GM23338 (cell line): Measurements from ENCODE around the gene RELN. TPM values are rescaled to one million over a fixed set of nuclear protein-coding genes. Genes with fewer than 3 reads are reported as not detected.

Experiments used
- ATAC-seq: fragments of 200-7000 bp; cut with Tn5 transposase; 3 replicates; pipeline ENCODE4 v1.9.1; 2020
- DNase-seq: peaks from one replicate; pipeline ENCODE4 v3.0.0-alpha.2; 2015; ENCODE audit warnings: low spot score
- H2AFZ ChIP-seq: fragments of 200-600 bp; sonication (generic); 2 replicates; pipeline ENCODE4 v1.8.0; 2016; ENCODE audit warnings: antibody characterized with exemption, mild to moderate bottlenecking, moderate library complexity
- H3F3A ChIP-seq: fragments of 200-600 bp; sonication (generic); replicated peaks from 2 replicates; pipeline ENCODE4 v1.8.0; 2017; ENCODE audit warnings: antibody characterized with exemption, mixed run types, low read depth
- H3K27ac ChIP-seq: fragments of 200-600 bp; sonication (generic); 2 replicates; pipeline ENCODE4 v1.6.1; 2016; ENCODE audit warnings: low read depth
- H3K27me3 ChIP-seq: fragments of 200-600 bp; sonication (generic); 2 replicates; pipeline ENCODE4 v1.8.0; 2016; ENCODE audit warnings: mild to moderate bottlenecking, mixed run types, moderate library complexity; ENCODE audit not compliant: insufficient read depth
- H3K36me3 ChIP-seq: fragments of 200-600 bp; sonication (generic); 2 replicates; pipeline ENCODE4 v1.8.0; 2016; ENCODE audit warnings: mild to moderate bottlenecking; ENCODE audit not compliant: insufficient read depth
- H3K4me1 ChIP-seq: fragments of 200-600 bp; sonication (generic); 2 replicates; pipeline ENCODE4 v1.8.0; 2016; ENCODE audit warnings: mild to moderate bottlenecking, moderate library complexity; ENCODE audit not compliant: insufficient read depth
- H3K4me2 ChIP-seq: fragments of 200-600 bp; sonication (generic); 2 replicates; pipeline ENCODE4 v1.7.1; 2017; ENCODE audit warnings: mixed run types
- H3K4me3 ChIP-seq: fragments of 200-600 bp; sonication (generic); 2 replicates; pipeline ENCODE4 v1.6.1; 2016; ENCODE audit warnings: mixed run types
- H3K79me2 ChIP-seq: fragments of 200-600 bp; sonication (generic); replicated peaks from 2 replicates; pipeline ENCODE4 v1.8.0; 2017; ENCODE audit warnings: mild to moderate bottlenecking; ENCODE audit not compliant: insufficient read depth
- H3K9me2 ChIP-seq: fragments of 200-600 bp; sonication (generic); 2 replicates; pipeline ENCODE4 v1.8.0; 2017; ENCODE audit not compliant: insufficient read depth
- H4K20me1 ChIP-seq: fragments of 200-600 bp; sonication (generic); replicated peaks from 2 replicates; pipeline ENCODE4 v1.8.0; 2017; ENCODE audit warnings: mild to moderate bottlenecking; ENCODE audit not compliant: insufficient read depth
- H3K27ac Mint-ChIP-seq: 2 replicates; pipeline ENCODE4 v1.8.0; 2020; ENCODE audit warnings: inconsistent platforms, mild to moderate bottlenecking, moderate library complexity, mixed read lengths
- H3K27me3 Mint-ChIP-seq: 3 replicates; pipeline ENCODE4 v1.8.0; 2022; ENCODE audit warnings: low read depth, mild to moderate bottlenecking, moderate library complexity, mixed read lengths, inconsistent platforms; ENCODE audit not compliant: insufficient read depth, poor library complexity
- H3K36me3 Mint-ChIP-seq: 3 replicates; pipeline ENCODE4 v1.8.0; 2021; ENCODE audit warnings: low read depth, mild to moderate bottlenecking, inconsistent platforms, moderate library complexity, mixed read lengths
- H3K4me1 Mint-ChIP-seq: 3 replicates; pipeline ENCODE4 v1.8.0; 2020; ENCODE audit warnings: mild to moderate bottlenecking, inconsistent platforms, mixed read lengths
- H3K4me3 Mint-ChIP-seq: 3 replicates; pipeline ENCODE4 v1.8.0; 2021; ENCODE audit warnings: moderate library complexity, mild to moderate bottlenecking, inconsistent platforms, mixed read lengths
- H3K9me3 Mint-ChIP-seq: 3 replicates; pipeline ENCODE4 v1.8.0; 2020; ENCODE audit warnings: moderate library complexity, mild to moderate bottlenecking, inconsistent platforms, mixed read lengths
- CTCF ChIP-seq, 2 experiments: fragments of 200-600 bp in 1 of 2; sonication (generic) in 1 of 2; conservative IDR thresholded peaks; 2 replicates each; pipeline versions ENCODE4 v1.5.1 to v1.6.1; 2016 to 2017; ENCODE audit warnings: antibody characterized with exemption in 2 of 2, low read depth in 2 of 2, mild to moderate bottlenecking in 2 of 2, moderate library complexity in 1 of 2
- ETS1 ChIP-seq: IDR thresholded peaks from 2 replicates; pipeline ENCODE4 v1.6.1; 2016; ENCODE audit warnings: antibody characterized with exemption
- EZH2 ChIP-seq: fragments of 200-600 bp; sonication (generic); IDR thresholded peaks from one replicate; pipeline ENCODE4 v1.8.0; 2017; ENCODE audit warnings: antibody characterized with exemption, mild to moderate bottlenecking, low read depth; ENCODE audit not compliant: unreplicated experiment
- EZH2phosphoT487 ChIP-seq: fragments of 200-600 bp; sonication (generic); IDR thresholded peaks from one replicate; pipeline ENCODE4 v1.8.1; 2018; ENCODE audit warnings: antibody characterized with exemption; ENCODE audit not compliant: unreplicated experiment
- NANOG ChIP-seq: IDR thresholded peaks from 2 replicates; pipeline ENCODE4 v1.6.1; 2016; ENCODE audit warnings: antibody characterized with exemption, borderline replicate concordance
- POLR2AphosphoS5 ChIP-seq: IDR thresholded peaks from 2 replicates; pipeline ENCODE4 v1.6.1; 2016; ENCODE audit warnings: antibody characterized with exemption, low read depth
- STAT1 ChIP-seq: IDR thresholded peaks from one replicate; pipeline ENCODE4 v1.6.1; 2016; ENCODE audit warnings: antibody characterized with exemption; ENCODE audit not compliant: unreplicated experiment
- ZNF114 ChIP-seq: fragments of 250-450 bp; sonication (Bioruptor Pico); IDR thresholded peaks from 2 replicates; pipeline ENCODE4 v1.5.0; 2020; ENCODE audit warnings: mild to moderate bottlenecking, moderate library complexity
- ZNF462 ChIP-seq: fragments of 250-450 bp; sonication (Bioruptor Pico); IDR thresholded peaks from 2 replicates; pipeline ENCODE4 v1.5.0; 2020; ENCODE audit warnings: mild to moderate bottlenecking, moderate library complexity
- polyA plus RNA-seq: library from polyadenylated mRNA; unstranded; fragments of >200 nt; fragmentation: Nextera tagmentation; extraction: Ambion mirVana; gene quantifications from 2 replicates; pipeline ENCODE4 v1.2.1, GENCODE V29; 2016
- total RNA-seq: library from RNA; depleted of rRNA; stranded (reverse); fragments of >200 nt; shearing (Covaris generic); gene quantifications from 2 replicates; pipeline ENCODE4 v1.2.3, GENCODE V29; 2014
- TF ChIP-seq, protein P1 (sequence below): IDR thresholded peaks from one replicate; pipeline ENCODE4 v1.6.1; 2018; ENCODE audit warnings: antibody characterized with exemption; ENCODE audit not compliant: unreplicated experiment

Gene RELN
- total and polyA plus RNA-seq, 2 experiments from 2014 or later = 0.10 to 0.76 TPM

- TF ChIP-seq ZNF462 (CRISPR knock-in tag) = no peak
- no peak for TF ChIP-seq POLR2AphosphoS5
- TF ChIP-seq CTCF (conservative IDR thresholded peaks at IDR 0.05; ENCODE audit: low read depth in 2 of 2) = no peak
- no peak for TF ChIP-seq EZH2phosphoT487
Measured at GRCh38 chr7:103748680-103749079, 240.8 kb downstream of the RELN start (continued).

DNA sequence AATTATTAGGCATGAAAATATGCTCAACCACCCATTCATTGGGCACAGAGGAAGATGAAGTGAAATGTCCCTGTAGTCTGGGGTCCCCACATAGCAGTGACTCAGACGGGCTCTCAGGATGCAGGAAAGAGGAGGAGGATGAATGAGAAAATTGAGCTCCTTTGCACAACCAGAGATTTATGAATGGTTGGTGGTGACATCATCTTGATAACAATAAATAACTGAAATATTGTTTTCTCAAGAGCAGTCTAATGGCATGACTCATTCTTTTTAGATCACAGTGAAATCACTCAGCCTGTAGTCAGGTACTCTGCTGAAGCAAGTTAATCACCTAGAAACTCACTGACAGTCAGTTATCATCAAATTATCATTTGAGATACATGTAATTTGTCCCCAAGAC is 254.1 kb downstream of the RELN start:
- Histone ChIP-seq H3K4me2 (no peak overlapping the region), H3K27me3 (no peaks in the 10 kb centered on the region), H3K79me2 (no peaks in the 10 kb centered on the region), H3K4me3 (no peak overlapping the region), H2AFZ (no peak overlapping the region), H4K20me1 (no peaks in the 10 kb centered on the region), H3K9me2 (no peaks in the 10 kb centered on the region), H3F3A (no peaks in the 10 kb centered on the region), H3K4me1 (no peaks in the 10 kb centered on the region), H3K27ac (no peak overlapping the region), H3K36me3 (no peaks in the 10 kb centered on the region)
- Mint-ChIP-seq H3K4me1 (no peaks in the 10 kb centered on the region; the same call in 1 of the 3 replicates), H3K36me3 (peaks cover 8% of the 10 kb centered on the region; the same call in 2 of the 3 replicates), H3K27ac (no peak overlapping the region), H3K4me3 (no peak overlapping the region), H3K27me3 (no peaks in the 10 kb centered on the region), H3K9me3 (peaks cover 8% of the 10 kb centered on the region)
- ATAC-seq (no peak), DNase-seq (no peak)
- TF ChIP-seq EZH2 = no peak
- no peak for TF ChIP-seq ETS1
- TF ChIP-seq, protein P1, sequence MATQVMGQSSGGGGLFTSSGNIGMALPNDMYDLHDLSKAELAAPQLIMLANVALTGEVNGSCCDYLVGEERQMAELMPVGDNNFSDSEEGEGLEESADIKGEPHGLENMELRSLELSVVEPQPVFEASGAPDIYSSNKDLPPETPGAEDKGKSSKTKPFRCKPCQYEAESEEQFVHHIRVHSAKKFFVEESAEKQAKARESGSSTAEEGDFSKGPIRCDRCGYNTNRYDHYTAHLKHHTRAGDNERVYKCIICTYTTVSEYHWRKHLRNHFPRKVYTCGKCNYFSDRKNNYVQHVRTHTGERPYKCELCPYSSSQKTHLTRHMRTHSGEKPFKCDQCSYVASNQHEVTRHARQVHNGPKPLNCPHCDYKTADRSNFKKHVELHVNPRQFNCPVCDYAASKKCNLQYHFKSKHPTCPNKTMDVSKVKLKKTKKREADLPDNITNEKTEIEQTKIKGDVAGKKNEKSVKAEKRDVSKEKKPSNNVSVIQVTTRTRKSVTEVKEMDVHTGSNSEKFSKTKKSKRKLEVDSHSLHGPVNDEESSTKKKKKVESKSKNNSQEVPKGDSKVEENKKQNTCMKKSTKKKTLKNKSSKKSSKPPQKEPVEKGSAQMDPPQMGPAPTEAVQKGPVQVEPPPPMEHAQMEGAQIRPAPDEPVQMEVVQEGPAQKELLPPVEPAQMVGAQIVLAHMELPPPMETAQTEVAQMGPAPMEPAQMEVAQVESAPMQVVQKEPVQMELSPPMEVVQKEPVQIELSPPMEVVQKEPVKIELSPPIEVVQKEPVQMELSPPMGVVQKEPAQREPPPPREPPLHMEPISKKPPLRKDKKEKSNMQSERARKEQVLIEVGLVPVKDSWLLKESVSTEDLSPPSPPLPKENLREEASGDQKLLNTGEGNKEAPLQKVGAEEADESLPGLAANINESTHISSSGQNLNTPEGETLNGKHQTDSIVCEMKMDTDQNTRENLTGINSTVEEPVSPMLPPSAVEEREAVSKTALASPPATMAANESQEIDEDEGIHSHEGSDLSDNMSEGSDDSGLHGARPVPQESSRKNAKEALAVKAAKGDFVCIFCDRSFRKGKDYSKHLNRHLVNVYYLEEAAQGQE = no peak
- TF ChIP-seq ZNF114 (CRISPR knock-in tag) = no peak
- TF ChIP-seq NANOG = no peak
- no peak for TF ChIP-seq STAT1
- TF ChIP-seq POLR2AphosphoS5 = no peak
